Smooth muscle cell (in vitro differentiated cells): ENCODE results near the gene ZNF740. TPM values are rescaled to one million over a fixed set of nuclear protein-coding genes. Genes with fewer than 3 reads are reported as not detected.

Experiments used
- DNase-seq: peaks from one replicate; lab custom pipeline; 2025; ENCODE audit not compliant: unreplicated experiment; lab: John Stamatoyannopoulos, UW
- H2AFZ ChIP-seq: fragments of 200-600 bp; sonication (generic); 2 replicates; pipeline ENCODE4 v1.6.0; 2016; ENCODE audit warnings: antibody characterized with exemption, low read depth, mild to moderate bottlenecking
- H3F3A ChIP-seq: fragments of 200-600 bp; sonication (generic); 2 replicates; pipeline ENCODE4 v1.6.0; 2017; ENCODE audit warnings: antibody characterized with exemption, low read depth
- H3K27ac ChIP-seq: fragments of 200-600 bp; sonication (generic); 2 replicates; pipeline ENCODE4 v1.5.1; 2016; ENCODE audit warnings: low read depth, mild to moderate bottlenecking
- H3K27me3 ChIP-seq: fragments of 200-600 bp; sonication (generic); 2 replicates; pipeline ENCODE4 v1.6.1; 2016; ENCODE audit warnings: low read depth, mild to moderate bottlenecking
- H3K36me3 ChIP-seq: fragments of 200-600 bp; sonication (generic); 2 replicates; pipeline ENCODE4 v1.5.1; 2016; ENCODE audit warnings: low read depth
- H3K4me1 ChIP-seq: fragments of 200-600 bp; sonication (generic); 2 replicates; pipeline ENCODE4 v1.5.1; 2016; ENCODE audit warnings: low read depth
- H3K4me2 ChIP-seq: fragments of 200-600 bp; sonication (generic); 2 replicates; pipeline ENCODE4 v1.6.0; 2016; ENCODE audit warnings: mild to moderate bottlenecking
- H3K4me3 ChIP-seq: fragments of 200-600 bp; sonication (generic); 2 replicates; pipeline ENCODE4 v1.5.1; 2016; ENCODE audit warnings: mild to moderate bottlenecking
- H3K79me2 ChIP-seq: fragments of 200-600 bp; sonication (generic); 2 replicates; pipeline ENCODE4 v1.6.0; 2016; ENCODE audit warnings: low read depth, mild to moderate bottlenecking
- H3K9ac ChIP-seq: fragments of 200-600 bp; sonication (generic); 2 replicates; pipeline ENCODE4 v1.6.0; 2016; ENCODE audit warnings: low read depth
- H3K9me3 ChIP-seq: fragments of 200-600 bp; sonication (generic); replicated peaks from 2 replicates; pipeline ENCODE4 v1.5.1; 2016; ENCODE audit warnings: low read depth
- H4K20me1 ChIP-seq: fragments of 200-600 bp; sonication (generic); 2 replicates; pipeline ENCODE4 v1.6.0; 2016; ENCODE audit warnings: low read depth
- CTCF ChIP-seq: fragments of 200-600 bp; sonication (generic); IDR thresholded peaks from 2 replicates; pipeline ENCODE4 v1.5.1; 2017; ENCODE audit warnings: borderline replicate concordance, mild to moderate bottlenecking, antibody characterized with exemption; ENCODE audit not compliant: insufficient read depth, poor library complexity, severe bottlenecking
- WGBS: methylation state at CpG from one replicate; pipeline ENCODE4 v1.1.7; 2016; ENCODE audit warnings: low lambda C conversion rate; 5-methylcytosine and 5-hydroxymethylcytosine counted together
- polyA plus RNA-seq: library from polyadenylated mRNA; unstranded; fragments of >200 nt; fragmentation: Nextera tagmentation; extraction: Ambion mirVana; gene quantifications from 2 replicates; pipeline ENCODE4 v1.2.1, GENCODE V29; 2016
- total RNA-seq: library from RNA; depleted of rRNA; stranded (reverse); fragments of >200 nt; gene quantifications from 2 replicates; pipeline ENCODE4 v1.2.3, GENCODE V29; 2014

Gene ZNF740
- total and polyA plus RNA-seq, 2 experiments from 2014 or later: 1.0 to 5.2 TPM

- no peaks in the 10 kb centered on the region for H3K27me3 ChIP-seq
- no peak overlapping the region for H3K27ac ChIP-seq
- H3K79me2 ChIP-seq: peaks cover 4% of the 10 kb centered on the region
- no peaks in the 10 kb centered on the region for H3K9me3 ChIP-seq
- peaks cover 39% of the 10 kb centered on the region for H4K20me1 ChIP-seq
- peaks cover 2% of the 10 kb centered on the region for H3F3A ChIP-seq
- no peaks in the 10 kb centered on the region for H3K36me3 ChIP-seq
- H3K4me2 ChIP-seq: no peak overlapping the region
- peaks cover 16% of the 10 kb centered on the region for H3K4me1 ChIP-seq
- H3K9ac ChIP-seq: no peak overlapping the region
- no peak for TF ChIP-seq CTCF
- WGBS: 91% methylated on average over 8 of the region's 8 CpGs
- no peak overlapping the region for H2AFZ ChIP-seq
- no peak for DNase-seq
- H3K4me3 ChIP-seq: no peak overlapping the region
These were observed 35.0 kb downstream of the ZNF740 start for GRCh38 chr12:53215497-53215896.

- Histone ChIP-seq H3K79me2 (peaks cover 4% of the 10 kb centered on the region), H3K4me2 (peak overlapping the region; percentile 88), H3K36me3 (no peaks in the 10 kb centered on the region), H2AFZ (no peak overlapping the region), H3K9me3 (no peaks in the 10 kb centered on the region), H3F3A (peaks cover 3% of the 10 kb centered on the region), H3K27me3 (no peaks in the 10 kb centered on the region), H3K4me3 (peak overlapping the region; percentile 61), H3K9ac (no peak overlapping the region), H3K4me1 (peaks cover 21% of the 10 kb centered on the region), H4K20me1 (peaks cover 39% of the 10 kb centered on the region), H3K27ac (no peak overlapping the region)
- WGBS: 46% methylated on average over 19 of the region's 19 CpGs
- no peak for DNase-seq
- TF ChIP-seq CTCF: no peak
These were observed 36.8 kb downstream of the ZNF740 start for GRCh38 chr12:53217051-53217930.

- H3K4me1 ChIP-seq: peaks cover 28% of the 10 kb centered on the region
- peaks cover 39% of the 10 kb centered on the region for H4K20me1 ChIP-seq
- H3K27me3 ChIP-seq: no peaks in the 10 kb centered on the region
- H3K27ac ChIP-seq: no peak overlapping the region
- H3K4me3 ChIP-seq: peak overlapping the region; percentile 61
- no peak overlapping the region for H3K9ac ChIP-seq
- DNase-seq: no peak
- H3K36me3 ChIP-seq: no peaks in the 10 kb centered on the region
- 37% methylated on average over 3 of the region's 3 CpGs for WGBS
- H3K4me2 ChIP-seq: peak overlapping the region; percentile 88
- no peaks in the 10 kb centered on the region for H3K9me3 ChIP-seq
- peaks cover 4% of the 10 kb centered on the region for H3K79me2 ChIP-seq
- H2AFZ ChIP-seq: no peak overlapping the region
- peaks cover 3% of the 10 kb centered on the region for H3F3A ChIP-seq
- no peak for TF ChIP-seq CTCF
These were observed 37.4 kb downstream of the ZNF740 start for GRCh38 chr12:53217931-53218307.
